ENCODE measurements around the gene MRPL12.

The MRPL12 gene

DNA sequence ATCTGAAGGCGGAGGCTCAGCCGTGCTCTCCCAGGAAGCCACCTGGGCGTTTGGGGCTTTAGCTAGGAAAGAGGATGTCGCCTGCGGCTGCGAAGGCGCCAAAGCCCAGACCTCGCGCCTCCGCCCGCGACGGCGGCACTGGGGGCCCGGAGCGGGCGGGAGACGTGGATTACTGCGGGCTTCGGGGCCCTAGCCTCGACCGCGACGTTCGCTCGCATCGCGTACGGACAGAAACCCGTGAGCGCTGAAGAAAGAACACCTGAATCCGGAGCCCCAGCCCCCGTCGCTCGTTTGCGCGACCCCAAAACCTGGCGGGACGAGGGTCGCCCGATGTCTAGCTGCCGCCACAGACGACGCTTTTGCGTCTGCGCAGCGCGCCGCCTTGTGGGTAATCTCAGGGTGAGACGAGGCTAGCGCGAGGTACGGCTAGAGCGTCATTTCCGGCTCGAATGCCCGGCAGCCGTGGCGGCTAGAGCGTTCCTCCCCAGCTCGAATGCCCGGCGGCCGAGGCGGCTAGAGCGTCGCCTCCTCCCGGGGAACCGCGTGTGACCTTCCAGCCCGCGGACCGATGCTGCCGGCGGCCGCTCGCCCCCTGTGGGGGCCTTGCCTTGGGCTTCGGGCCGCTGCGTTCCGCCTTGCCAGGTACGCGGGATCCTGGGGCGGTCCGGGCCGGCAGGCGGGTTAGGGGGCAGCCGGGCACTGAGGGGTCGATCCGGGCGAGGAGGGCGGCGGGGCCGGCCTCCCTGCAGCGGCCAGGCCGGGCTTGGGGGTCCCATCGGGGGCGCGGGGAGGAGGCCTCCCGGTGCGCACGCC is at the start of gene MRPL12:
TSS of gene MRPL12 (plus strand) at position 434 of the 813 bp plus-strand sequence. CDS start at position 569, 135 bp downstream.
- DNase-seq, result peak; percentile 94

DNA sequence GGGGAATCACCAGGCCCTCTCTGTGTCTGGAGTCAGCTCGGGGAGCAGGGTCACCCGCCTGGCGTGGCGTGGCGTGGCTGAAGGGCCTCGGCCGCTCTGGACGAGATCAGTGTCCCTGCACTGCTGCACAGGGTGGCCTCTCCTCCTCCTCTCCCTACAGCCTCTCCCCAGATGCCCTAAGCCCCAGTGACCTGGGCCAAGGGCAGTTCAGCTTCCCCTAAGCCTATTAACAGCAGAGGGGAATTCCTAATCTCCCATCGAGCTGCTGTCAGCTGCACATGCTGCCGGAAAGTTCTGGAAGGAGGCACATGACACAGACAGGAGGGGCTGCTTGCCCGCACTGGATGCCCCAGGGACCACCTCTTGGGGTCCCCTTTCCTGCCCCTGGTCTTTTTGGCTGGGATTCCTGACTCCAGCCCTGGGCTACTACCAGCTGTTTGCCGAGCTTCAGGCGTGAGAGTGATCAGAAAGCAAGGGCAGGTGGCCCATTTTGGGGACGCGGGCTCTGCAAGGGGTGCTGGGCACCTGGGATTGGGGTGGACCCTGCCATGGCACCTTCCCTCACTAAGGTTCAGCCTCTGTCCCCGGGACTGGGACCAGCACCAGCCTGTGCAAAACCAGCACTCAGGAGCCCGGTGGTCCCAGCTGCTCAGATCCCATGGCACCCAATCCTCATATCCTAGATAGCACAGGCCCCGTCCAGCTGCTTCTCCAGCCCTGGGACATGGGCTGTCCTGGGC is 47.6 kb upstream of the MRPL12 start:
- DNase-seq, result no peak

DNA sequence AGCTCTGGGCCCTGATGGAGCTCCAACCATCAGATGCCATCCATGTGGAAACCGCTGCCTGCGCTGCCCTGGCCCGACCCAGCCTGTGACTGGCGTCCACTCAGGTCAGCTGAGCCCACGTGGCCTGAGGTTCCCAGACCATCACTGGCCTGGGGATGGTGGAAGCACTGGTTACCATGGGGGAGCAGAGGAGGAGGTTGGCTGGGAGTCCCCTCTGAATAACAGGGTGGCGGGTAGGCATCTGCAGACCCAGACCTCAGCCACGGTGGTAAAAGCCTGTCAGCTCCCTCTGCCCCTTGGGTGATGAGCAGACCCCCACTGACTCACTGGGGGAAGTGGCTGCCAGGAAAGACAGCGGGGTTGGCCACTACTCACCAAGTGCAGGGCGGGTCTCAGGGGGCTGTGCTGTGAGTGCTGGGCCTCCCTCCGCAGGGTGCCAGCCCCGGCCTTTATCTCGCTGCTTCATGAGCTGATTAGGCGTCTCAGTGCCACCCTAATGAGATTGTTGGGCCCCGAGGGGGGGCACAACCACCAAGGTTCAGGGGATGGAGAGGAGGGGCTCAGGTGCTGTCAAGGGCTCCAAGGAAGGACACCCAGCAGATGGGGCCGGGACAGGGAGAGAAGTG is 46.9 kb upstream of the MRPL12 start, which contains the start of gene PDE6G:
TSS of gene PDE6G (minus strand) at position 425 of the 626 bp plus-strand sequence. CDS start 3,237 bp downstream, outside the sequence.
- no peak for DNase-seq

DNA sequence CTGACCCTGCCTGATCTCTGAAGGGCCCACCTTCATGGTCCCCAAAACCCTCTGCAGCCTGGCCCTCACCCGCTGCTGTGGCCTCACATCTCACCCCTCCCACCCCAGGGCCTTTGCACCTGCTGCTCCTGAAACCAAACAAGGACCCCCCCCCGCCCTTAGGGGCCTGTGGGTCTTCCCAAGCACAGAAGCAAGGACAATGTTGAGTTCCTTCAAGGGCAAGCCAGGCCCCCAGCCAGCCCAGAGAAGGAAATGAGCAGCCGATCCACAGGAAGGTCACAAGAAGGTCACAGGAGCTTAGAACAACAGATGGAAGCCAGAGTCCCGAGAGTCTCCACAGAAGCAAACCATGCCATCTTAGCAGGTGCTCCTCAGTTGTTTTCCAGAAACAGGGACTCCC is 46.3 kb upstream of the MRPL12 start:
- DNase-seq, result no peak

DNA sequence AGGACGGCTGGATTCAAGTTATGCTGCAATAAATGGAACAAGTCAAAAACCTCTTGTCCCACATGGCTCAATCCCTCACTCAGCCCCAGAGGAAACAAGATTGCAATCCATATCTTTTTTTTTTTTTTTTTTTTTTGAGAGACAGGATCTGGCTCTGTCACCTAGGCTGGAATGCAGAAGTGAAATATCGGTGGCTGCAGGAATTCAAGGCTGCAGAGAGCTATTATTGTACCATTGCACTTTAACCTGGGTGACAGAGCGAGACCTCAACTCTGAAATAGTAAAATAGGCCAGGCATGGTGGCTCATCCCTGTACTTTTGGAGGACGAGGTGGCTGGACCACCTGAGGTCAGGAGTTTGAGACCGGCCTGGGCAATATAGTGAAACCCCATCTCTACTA is 44.1 kb upstream of the MRPL12 start:
- no peak for DNase-seq

DNA sequence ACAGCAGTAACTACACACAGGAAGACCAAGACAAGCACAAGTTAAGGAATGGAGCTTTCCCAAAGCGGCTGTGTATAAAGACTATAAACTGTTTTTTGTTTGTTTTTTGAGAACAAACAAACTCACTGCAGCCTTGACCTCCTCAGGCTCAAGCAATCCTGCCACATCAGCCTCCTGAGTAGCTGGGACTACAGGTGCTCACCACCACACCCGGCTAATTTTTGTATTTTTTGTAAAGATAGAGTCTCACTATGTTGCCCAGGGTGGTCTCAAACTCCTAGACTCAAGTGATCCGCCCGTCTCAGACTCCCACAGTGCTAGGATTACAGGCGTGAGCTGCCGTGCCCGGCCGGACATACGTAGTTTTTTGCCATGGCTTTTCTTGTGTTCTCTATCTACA is 42.7 kb upstream of the MRPL12 start:
- no peak for DNase-seq

DNA sequence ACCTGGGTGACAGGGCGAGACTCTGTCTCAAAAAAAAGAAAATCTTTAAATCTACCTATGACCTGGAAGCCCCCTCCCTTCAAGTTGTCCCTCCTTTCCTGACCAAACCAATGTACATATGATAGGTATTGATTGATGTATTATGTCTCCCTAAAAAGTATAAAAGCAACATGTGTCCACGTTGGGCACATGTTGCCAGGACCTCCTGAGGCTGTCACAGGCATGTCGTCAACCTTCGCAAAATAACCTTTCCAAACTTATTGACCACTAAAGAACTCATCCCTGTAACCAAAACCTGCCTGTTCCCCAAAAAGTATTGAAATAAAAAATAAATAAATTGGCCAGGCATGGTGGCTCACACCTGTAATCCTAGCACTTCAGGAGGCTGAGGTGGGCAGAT is 41.2 kb upstream of the MRPL12 start:
- DNase-seq, result no peak

DNA sequence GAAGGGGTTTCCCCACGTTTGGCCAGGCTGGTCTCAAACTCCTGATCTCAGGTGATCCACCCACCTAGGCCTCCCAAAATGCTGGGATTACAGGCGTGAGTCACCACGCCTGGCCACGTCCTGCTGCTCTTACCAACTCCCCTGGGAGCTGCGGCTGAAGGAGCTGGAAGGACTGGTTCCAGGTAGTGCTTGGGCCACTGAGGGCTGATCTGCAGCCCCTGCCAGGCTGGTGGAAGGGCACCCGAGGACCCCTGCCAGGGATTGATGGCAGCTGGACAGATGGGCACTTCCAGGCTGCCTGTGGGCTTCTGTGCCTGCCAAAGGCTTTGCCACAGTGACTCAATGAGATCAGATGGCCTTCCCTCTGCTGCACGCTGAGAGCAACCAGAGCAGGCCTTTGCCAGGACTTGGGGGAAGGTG is 39.1 kb upstream of the MRPL12 start:
- DNase-seq, result peak; percentile 39

DNA sequence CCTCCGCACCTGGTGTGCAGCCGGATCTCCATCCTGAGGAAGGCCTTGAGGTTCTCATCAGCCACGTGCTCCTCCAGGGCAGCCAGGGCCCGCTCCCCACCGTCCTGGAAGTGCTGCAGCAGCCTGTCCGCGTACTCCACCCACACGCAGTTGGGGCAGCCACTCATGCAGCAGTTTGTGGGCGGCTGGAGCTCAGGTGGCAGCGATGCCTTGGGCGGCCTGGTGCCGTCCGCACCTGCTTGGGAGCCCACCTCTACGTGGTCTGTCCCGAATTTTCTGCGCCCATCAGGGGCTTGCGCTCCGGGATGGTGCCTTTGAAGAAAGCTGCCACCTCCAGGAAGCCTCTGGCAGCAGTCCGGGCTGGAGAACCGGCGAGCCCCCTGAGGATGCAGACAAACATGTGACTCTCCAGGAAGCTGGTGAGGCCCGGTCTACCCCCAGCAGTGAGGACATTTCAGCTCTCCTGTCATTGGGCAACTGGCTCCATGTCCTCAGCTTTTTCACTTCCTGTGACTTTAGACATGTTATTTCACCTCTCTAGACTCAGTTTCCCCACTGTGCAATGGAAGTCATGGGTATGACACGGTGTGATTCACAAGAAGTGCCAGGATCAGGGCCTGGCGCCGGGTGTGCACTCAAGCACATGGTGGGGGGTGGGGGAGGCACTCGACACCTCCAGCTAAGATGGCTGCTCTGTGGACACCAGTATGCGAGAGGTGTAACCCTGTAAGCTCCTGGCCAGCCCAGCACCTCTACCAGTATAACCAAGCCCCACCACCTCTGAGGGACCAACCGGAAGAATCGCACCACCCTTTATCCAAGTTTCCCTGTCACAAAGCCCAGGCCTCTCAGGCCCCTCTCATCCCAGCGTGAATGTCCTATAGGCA is 37.7 kb upstream of the MRPL12 start:
- peak; percentile 76 for DNase-seq

DNA sequence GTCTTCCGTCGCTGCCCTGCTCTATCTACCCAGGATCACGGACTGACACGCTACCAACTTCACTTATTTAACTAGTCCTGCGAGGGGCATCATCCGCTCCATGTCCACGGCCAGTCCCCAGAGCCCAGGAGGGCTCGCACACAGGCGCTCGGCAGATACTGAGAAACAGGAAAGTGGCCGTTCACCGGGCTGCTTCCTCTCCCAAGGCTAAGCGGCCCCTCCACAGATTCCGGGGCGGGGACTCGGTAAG is 37.1 kb upstream of the MRPL12 start:
- DNase-seq, result no peak

DNA sequence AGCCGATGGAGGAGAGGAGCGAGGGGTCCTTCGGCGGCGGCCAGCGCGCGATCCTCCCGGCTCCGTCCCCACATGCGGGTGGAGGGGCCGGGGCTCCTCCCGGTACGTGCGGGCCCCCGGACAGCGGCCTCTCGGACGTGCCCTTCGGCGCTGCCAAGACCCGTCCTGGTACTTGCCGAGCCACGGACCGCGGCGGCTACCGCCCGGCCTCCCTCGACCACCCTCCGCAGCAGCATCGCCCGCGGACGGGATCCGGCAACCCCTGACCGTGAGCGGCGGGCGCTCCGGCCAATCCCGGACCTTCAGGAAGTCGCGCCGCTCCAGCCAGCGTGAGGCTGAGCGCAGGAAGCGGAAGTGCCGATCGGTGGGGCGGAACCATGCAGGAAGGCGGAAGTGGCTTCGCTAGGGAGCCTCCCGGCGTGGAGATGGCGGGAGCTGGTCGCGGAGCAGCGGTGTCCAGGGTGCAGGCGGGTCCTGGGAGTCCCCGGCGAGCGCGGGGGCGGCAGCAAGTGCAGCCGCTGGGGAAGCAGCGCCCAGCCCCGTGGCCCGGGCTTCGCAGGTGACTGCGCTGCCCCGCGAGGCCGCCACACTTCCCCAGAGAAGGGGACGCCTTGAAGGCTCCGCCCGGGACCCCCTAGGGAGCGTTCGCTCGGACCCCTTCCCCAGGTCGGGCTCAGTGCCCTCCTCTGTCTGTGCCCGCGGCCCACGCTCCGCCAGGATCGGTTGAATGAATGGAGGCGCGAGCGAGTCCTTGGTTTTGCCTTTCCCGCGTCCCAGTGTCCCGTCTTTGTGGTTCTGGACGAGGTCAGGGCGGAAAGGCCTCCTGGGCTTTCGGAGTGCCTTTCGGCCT is 36.6 kb upstream of the MRPL12 start, which contains the start of the genes CCDC137 and OXLD1:
TSS of gene CCDC137 (plus strand) at position 396 of the 850 bp plus-strand sequence. CDS start at position 426, 30 bp downstream.
TSS of gene OXLD1 (minus strand) at position 264 of the 850 bp plus-strand sequence. CDS start at position 236, 28 bp downstream.
- peak; percentile 95 for DNase-seq

DNA sequence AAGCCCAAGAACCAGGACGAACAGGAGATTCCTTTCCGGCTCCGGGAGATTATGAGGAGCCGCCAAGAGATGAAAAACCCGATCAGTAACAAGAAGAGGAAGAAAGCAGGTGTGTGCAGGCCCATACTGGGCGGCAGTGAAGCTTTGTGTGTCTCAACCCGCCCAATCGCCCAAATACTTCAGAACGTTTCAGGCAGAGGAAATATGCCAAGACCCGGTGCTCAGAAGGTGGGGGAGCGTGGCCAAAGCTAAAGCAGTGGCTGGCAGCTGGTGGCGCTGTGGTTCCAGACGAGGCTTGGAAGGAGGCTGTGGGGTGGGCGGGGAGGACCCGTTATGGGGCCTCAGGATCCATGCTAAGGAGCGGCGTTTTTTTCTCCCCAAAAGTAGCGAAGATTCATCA is 35.4 kb upstream of the MRPL12 start:
- DNase-seq, result peak; percentile 35

DNA sequence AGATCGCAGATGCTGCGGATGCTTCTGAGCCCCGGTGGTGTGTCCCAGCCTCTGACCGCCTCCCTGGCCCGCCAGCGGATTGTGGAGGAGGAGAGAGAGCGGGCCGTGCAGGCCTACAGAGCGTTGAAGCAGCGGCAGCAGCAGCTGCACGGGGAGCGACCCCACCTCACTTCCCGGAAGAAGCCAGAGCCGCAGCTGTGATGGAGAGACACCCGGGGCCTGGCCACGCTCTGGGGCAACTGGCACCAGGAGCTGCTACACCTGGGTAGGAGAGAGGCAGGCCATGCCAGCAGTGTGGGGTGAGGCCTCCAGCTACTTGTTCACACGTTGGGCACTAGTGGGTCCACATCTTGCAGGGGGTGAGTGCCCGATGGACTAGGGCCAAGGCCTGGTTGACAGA is 30.7 kb upstream of the MRPL12 start:
- no peak for DNase-seq

DNA sequence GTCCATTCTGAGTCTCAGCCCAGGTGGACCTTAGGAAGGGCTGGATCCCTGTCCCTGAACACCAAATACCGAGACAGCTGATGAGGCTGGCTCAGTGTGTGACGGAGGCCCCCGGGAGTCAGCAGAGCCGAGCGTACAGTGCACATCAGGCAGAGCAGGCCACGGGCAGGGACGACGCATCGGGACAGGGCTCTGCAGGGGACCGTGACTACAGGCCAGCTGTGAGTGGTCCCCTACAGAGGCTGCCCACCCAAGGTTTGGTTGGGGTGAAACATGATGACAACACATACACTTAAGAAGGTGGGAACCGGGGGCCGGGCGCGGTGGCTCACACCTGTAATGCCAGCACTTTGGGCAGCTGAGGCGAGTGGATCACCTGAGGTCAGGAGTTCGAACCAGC is 30.2 kb upstream of the MRPL12 start:
- no peak for DNase-seq

DNA sequence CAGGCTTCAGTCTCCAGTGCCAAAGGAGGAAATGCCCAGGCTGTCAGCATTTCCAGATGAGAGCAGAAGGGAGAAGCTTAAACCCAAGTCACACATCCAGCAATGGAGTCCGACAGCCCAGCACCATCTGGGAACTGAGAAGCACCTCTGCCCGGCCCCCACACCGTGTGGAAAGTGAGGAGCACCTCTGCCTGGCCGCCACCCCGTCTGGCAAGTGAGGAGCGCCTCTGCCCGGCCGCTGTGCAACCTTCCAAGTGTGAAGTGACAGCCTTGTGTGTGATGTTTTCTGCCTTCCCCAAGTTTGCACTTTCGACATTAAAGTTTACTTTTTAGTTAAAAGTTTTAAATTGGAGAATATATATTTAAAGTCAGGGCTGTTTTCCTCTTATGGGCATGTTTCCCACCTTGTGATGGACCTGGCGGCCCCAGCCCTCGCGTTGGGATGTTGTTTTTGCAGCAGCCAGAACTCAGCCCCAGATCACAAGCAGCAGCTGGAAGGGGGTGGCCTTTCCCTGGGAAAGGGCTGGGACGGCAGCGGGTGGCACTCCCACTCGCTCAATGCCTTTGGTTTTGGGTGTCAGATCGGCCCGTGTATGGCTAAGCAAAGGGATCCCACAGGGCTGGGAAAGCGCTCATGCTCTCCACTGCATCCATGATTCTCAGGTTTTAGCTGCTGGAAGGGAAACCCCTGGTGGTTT is 29.5 kb upstream of the MRPL12 start:
- no peak for DNase-seq

DNA sequence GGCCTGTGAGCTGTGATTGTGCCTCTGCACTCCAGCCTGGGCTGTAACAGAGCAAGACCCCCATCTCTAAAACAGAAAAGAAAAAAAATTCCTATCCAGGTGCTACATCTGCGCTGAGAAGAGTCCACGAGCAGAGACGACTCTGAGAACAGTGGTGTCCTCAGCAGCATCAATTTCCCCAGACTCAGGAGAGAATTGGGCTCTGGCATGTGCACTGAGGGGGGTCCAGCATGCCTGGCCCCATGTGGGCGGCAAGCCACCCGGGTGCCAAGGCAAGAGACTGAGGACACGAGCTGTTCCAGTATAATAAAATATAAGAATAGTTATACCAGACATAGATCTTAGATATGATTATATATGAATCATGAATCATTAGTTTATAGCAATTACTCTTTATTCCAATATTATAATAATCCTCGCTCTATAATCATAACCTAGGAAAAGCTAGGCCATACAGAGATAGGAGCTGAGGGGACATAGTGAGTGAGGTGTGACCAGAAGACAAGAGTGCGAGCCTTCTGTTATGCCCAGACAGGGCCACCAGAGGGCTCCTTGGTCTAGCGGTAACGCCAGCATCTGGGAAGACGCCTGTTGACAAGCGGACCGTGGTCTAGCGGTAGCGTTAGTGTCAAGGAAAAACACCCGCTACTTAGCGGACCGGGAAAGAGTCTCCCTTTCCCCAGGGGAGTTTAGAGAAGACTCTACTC is 27.5 kb upstream of the MRPL12 start:
- DNase-seq, result peak; percentile 45

DNA sequence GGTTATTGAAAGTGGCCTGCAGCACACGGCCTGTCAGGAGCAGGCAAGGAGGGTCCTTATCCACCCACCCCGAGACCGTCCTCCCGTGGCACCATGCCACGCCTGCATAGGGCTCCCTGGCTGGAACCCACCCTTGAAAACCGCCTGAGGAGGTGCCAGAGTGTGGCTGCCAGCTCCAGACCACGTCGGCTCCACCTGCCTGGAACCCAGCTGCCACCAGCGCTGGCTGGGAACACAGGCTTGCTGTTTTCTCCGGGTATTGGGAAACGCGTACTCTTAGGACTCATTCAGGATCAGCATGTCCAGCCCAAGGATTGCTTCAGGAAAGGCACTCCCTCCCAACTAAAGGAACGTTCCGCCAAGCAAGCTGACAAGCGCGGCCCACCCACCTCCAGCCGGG is 26.3 kb upstream of the MRPL12 start:
- DNase-seq, result no peak

DNA sequence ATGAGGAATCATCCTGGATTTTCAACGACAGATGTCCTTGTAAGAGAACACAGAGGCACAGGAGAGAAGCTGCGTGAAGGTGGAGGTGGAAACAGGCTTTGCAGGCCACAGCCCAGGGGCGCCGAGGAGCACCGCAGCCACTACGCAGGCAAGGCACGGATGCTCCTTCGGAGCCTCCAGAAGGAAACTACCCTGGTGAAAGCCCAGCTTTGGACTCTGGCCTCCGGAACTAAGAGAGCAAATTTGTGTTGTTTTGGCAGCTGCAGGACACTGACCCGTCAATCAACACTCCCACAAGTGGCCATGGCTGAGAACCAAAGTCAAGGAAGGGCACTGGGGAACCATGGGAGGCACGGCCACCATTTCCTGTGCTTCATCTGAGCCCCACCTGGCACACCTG is 23.0 kb upstream of the MRPL12 start:
- no peak for DNase-seq

DNA sequence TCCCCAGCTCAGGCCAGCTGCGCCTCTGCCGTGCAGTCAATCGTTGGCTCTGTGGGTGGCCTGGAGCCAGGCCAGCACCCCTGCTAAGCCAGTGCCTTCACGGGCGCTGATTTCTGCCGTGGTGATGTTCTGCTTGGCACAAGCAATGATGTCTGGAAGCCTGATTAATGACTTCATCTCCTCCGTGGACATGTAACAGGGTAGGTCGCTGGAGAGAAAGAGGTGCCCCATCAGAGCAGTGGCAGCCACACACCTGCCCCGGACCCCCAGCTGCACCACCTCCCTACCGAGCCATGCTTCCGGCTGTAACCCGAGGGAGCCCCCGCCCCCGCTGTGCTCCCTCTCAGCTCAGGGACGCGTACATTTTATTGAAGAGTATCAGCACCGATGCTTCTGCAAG is 21.5 kb upstream of the MRPL12 start:
- DNase-seq, result no peak

DNA sequence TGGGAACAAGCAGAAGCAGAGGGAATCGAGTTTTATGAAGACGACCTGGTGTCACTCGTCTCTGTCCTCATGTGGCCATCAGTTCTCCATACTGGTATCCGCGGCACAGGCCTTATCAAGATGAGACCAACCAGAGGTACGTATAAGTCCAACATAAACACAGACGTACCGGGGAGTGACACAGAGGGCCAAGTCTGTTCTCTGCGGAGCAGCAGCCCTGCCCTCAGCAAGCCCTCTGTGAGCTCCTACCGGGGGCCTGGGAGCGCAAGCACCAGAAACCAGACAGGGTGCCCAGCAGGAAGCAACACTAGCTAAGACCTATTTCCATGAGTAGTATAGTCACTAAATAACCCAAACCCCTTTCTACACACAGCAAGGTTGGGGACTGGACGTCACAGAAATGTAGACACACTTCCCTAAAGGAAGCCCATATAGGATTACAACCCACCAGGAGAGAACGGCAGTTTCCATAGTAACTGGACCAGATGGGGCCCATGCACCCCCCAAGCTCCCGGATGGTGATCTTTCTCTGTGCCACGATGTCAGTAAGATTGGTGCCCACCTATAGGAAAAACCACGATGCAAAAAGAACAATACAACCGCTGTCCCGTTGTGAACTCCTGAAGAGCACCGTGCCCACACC is 20.5 kb upstream of the MRPL12 start:
- DNase-seq, result no peak
